HG02571 (cell line): Measurements from ENCODE around the gene MORC1.
"Not testable (repeated sequence)": the region's sequence is repeated elsewhere in the genome, so short reads cannot be mapped to it uniquely, and the experiment has no call there.

Experiments used
- ATAC-seq: cut with Tn5 transposase; IDR thresholded peaks from one replicate; pipeline ENCODE4 v1.9.1; 2021; ENCODE audit warnings: mild to moderate bottlenecking, moderate library complexity; ENCODE audit not compliant: unreplicated experiment

Gene MORC1

DNA sequence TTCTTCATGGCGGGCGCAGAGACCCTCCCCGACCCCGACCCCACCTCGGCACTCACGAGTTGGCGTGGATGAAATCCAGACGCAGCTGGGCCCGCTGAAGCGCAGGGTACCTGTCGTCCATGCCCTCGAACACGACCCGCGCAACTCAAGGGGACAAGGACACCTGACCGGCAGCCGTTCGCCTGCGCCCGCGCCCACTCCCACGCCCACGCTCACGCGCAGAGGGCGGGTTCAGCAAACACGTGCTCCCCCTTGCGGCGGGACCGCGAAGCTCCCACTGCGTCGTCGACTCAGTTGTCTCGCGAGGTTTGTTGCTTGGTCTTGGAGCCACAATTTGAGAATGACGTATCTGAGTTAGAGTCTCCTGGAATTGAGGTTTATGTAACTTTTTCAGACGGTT, at the start of gene MORC1:
Gene MORC1 (minus strand): TSS at position 196 of the 400 bp plus-strand sequence. CDS start 75 bp downstream, at position 121.
- ATAC-seq = no peak

DNA sequence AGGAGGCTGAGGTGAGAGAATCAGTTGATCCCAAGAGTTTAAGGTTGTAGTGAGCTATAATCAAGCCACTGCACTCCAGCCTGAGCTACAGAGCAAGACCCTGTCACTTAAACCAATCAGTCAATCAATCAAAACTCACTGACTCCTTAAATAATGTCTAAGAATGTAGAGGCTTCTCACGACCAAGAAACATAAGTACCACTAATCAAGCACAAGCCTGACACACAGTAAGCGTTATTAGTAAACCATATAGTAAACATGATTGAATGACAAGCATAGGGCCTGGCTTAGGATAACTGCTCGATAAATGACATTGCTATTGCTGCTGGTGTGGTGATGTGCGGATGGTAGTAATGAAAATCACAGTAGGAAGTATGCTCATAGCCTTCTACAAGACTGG, 48.0 kb upstream of the MORC1 start:
- ATAC-seq = no peak

DNA sequence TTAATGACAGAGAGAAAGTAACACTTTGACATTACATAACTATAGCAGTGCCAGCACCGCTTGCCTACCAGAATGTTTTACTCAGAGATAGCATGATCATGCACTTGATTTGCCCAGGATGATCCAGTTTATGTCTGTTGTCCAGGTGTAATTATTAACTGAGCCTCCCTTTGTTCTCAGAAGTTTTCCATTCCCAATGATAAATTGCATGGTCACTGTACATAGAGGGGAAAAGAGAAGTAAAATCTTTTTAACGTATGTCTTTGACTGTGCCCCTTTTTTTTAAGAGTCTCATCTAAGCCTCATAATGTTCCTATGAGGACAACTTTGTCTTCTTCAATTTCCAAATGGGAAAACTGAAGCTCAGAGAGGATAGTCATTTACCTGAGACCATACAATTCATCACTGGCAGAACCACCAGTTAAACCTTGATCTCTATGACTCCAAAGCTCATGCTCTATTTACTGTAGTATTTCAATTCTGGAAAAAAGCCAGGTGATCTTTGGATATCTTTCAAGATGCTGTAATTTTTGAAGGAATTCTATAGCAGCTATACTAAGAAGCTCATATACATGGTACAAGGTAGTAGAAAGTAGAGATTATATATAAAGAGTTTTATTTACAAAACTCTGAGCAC, 43.7 kb upstream of the MORC1 start:
- no peak for ATAC-seq

DNA sequence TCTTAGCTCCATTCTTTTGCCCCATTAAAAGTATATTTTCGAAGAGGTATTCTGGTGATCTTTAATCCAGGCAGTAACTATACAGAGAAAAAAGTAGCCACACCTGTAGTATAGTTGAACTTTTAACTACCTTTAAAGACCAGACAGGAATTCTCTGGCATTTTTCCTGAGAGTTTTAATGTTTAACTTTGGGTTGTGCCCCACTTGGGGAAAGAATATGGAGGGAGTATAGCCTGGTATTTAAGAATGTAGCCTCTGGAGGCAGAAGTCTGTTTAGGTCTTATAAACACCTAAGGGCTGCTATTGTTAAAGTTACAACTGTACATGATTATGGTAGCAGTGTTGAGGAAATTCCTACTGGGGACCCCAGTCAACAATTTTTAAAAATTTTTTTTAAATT, 37.9 kb upstream of the MORC1 start:
- no peak for ATAC-seq

DNA sequence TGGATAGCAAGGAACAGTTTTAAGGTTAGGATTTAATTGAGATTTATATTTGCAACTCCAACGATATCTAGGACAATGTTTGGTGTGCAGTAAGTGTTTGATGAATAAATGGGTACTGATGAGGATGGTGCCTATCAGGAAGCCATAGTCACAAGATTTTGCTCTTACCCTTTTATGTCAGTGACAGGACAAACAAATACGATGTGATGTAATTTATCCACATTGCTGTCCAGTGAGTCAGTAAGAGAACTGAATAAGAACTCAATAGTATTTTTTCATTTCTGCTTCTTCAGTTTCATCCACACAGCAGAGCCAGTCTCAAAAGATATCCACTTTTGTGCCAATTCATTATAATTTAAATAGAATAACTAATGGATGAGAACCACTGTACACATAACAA, 37.0 kb upstream of the MORC1 start:
- ATAC-seq = no peak

- ATAC-seq = no peak
Observed at GRCh38 chr3:109152320-109152719, 34.4 kb upstream of the MORC1 start.

- ATAC-seq = no peak
Observed at GRCh38 chr3:109149078-109149477, 31.1 kb upstream of the MORC1 start.

DNA sequence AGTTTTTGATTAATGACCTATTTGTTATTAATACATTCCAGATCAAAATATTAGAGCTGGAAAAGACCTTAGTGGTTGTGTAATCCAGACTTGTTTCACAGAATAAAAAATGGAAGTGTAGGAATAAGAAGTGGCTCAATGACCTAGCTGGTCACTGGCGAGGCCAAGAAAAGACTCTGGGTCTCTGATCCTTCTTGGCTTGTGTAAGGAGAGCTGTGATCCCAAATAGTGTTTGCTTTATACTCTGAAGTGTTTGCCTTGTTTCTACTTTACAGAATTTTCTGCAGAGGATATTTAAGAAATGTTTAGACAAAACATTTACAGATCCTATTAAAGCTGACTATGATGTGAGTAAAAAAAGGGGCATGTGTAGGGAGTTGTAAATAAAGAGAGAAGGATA, 25.7 kb upstream of the MORC1 start:
- no peak for ATAC-seq

GRCh38 chr3:109140318-109140717, 22.4 kb upstream of the MORC1 start:
- no peak for ATAC-seq

GRCh38 chr3:109137761-109138160, 19.8 kb upstream of the MORC1 start:
- no peak for ATAC-seq

- no peak for ATAC-seq
Observed at GRCh38 chr3:109136523-109136922, 18.6 kb upstream of the MORC1 start, which contains the start of gene C3orf85. TSS of gene C3orf85 (plus strand) at chr3:109136719. CDS start at chr3:109136848, 129 bp downstream.

DNA sequence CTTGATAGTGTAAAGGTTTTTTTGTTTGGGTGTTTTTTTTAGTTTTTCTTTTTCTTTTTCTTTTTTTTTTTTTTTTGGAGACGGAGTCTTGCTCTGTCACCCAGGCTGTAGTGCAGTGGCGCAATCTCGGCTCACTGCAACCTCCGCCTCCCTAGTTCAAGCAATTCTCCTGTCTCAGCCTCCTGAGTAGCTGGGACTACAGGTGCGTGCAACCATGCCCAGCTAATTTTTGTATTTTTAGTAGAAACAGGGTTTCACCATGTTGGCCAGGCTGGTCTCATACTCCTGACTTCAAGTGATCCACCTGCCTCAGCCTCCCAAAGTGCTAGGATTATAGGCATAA, 15.5 kb upstream of the MORC1 start:
- not testable (repeated sequence) for ATAC-seq

GRCh38 chr3:109132801-109133473, 15.0 kb upstream of the MORC1 start:
- no peak for ATAC-seq

DNA sequence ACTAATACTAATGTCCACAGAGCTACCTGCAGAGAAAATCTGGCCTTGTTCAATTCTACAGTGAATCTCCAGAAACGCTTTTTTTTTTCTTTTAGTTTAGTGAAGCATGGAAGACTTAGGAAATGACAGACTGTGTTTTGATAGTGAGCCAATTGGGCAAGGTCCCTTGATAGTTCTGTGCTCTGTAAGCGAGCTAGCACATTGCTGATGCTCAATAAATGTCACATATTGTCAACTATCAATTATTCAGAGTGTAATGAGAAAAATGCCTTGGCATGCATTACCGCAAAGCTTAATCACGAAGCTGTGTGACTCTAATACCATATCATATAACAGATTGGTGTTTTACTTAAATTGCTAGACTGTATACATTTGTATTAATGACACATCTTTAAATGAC, 13.3 kb upstream of the MORC1 start:
- ATAC-seq = no peak

- ATAC-seq = no peak
Observed at GRCh38 chr3:109127553-109127952, 9.6 kb upstream of the MORC1 start.

DNA sequence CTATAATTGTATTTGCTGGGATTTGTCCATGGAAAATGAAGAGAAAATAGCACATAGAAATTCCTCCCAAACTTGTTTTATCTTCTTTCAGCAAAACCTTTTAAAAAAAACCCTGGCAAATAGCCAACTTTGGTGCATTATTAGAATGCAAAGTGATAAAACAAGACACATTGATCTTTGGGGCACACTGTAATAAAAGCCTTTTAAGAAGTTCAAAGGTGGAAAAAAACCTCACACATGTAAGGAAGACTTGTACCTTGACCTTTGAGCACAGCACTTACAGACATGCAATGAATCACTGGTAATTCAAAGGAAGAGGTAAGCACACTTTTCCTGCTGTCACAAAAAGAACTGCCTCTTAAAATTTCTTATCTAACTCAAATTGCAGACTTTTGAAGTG, 8.0 kb upstream of the MORC1 start:
- no peak for ATAC-seq

- ATAC-seq = no peak
Observed at GRCh38 chr3:109122690-109123089, 4.8 kb upstream of the MORC1 start.

DNA sequence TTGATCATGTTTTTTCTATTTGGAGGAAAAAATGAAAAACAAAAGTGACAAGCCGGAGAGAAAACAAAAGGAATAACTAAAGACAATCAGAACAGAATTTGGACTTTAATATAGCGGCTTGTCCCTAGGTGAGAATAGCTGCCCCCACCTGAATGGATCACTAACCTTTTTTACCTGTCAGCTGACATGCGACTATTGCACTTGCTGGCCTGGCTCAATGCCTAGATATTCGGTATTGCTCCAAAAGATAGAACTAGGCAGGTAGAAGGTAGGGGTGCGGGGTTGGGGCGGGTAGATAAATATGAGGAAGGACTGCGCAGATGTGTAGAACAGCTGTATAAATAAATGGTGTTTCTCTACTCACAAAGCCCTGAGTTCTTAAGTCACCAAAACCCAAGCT, 650 bp upstream of the MORC1 start:
- no peak for ATAC-seq

DNA sequence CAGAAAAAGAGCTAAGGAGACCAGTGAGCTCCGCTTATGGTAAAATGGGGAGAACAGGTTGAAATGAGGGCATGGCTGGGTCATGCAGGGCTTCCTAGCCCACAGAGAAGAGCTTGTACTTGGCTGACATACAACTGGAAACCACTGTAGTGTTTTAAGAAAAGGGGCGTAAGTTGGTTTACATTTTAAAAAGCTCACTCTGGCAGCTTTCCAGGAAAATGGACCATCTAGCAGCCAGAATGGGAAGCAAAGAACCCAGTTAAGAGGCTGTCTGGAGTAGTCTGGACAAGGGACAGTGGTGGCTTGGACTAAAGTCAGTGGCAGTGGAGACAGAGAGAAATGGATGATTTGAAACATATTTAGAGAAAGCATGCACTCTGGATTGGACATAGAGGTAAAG, 1.9 kb downstream of the MORC1 start:
- ATAC-seq = no peak

- no peak for ATAC-seq
Observed at GRCh38 chr3:109115451-109115850, 2.5 kb downstream of the MORC1 start.

GRCh38 chr3:109114746-109115145, 3.2 kb downstream of the MORC1 start:
- no peak for ATAC-seq

DNA sequence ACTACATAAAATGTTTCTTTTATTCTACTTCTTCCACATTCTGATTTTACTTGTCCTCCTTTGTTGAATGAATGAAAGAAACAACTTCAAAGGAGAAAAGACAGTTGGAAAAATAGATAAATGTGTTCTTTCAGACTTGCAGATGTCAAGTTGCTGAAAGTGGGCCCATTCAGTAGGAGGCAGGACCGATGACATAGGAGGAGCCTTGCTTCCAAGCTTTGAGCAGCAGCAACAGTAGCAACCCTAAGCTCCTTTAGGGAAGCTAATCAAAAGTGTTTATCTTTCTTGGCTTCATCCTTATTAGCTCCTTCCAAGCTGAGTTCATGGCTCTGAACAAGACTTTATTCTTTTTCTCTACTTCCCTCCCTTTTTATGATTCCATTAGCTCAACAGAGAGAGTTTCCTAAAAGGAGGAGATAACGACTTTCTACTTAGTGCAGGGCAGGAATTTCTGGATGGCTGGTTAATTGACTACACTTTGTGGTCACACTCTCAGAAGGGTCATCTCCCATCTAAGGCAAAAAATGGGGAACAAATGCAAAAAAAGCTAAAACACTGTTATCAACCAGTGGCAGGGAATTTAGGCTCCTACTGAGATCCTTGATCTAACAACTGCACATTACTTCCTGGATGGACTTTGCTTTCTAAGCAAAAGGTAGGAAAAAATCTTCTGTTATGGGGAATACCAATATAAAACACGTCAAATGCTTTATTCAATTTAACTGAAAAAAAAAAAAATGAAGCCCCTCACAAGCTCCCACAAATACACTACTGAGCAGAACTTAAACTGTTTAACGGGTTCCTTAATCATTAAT, 4.8 kb downstream of the MORC1 start:
- no peak for ATAC-seq
